Epidermal melanocyte (primary cell): ENCODE results near the gene TAF11L10.
"Not testable (repeated sequence)": the region's sequence is repeated elsewhere in the genome, so short reads cannot be mapped to it uniquely, and the experiment has no call there.

ENCODE experiments used
- DNase-seq: peaks from one replicate; pipeline ENCODE4 v3.0.0; 2011; ENCODE audit warnings: low spot score; ENCODE audit not compliant: insufficient read length

Gene TAF11L10

GRCh38 chr5:17597728-17598127 lies at the start of gene TAF11L10:
TAF11L10 (minus strand) TSS chr5:17597828.
- not testable (repeated sequence) for DNase-seq

GRCh38 chr5:17634160-17634559 lies 36.5 kb upstream of the TAF11L10 start, which contains the start of gene TAF11L14:
TAF11L14 (plus strand) TSS chr5:17634460.
- DNase-seq = no peak

- not testable (repeated sequence) for DNase-seq
These were observed 34.2 kb upstream of the TAF11L10 start, which contains the start of gene TAF11L13 for GRCh38 chr5:17631788-17632187. TAF11L13 (plus strand) TSS chr5:17632088.

GRCh38 chr5:17625686-17626085 lies 28.1 kb upstream of the TAF11L10 start:
- no peak for DNase-seq

GRCh38 chr5:17620627-17621026 lies 23.0 kb upstream of the TAF11L10 start:
- DNase-seq = no peak

- no peak for DNase-seq
These were observed 21.7 kb upstream of the TAF11L10 start for GRCh38 chr5:17619354-17619753.

- no peak for DNase-seq
These were observed 17.4 kb upstream of the TAF11L10 start for GRCh38 chr5:17614872-17615605.

- not testable (repeated sequence) for DNase-seq
These were observed 12.5 kb upstream of the TAF11L10 start, which contains the start of gene TAF11L12 for GRCh38 chr5:17610092-17610491. TAF11L12 (plus strand) TSS chr5:17610392.

GRCh38 chr5:17607461-17607860 lies 9.8 kb upstream of the TAF11L10 start:
- not testable (repeated sequence) for DNase-seq

GRCh38 chr5:17604951-17605350 lies 7.3 kb upstream of the TAF11L10 start:
- DNase-seq = no peak

- not testable (repeated sequence) for DNase-seq
These were observed 6.3 kb upstream of the TAF11L10 start, which contains the start of gene TAF11L11 for GRCh38 chr5:17603880-17604279. TAF11L11 (plus strand) TSS chr5:17604183.

GRCh38 chr5:17594255-17594654 lies 3.4 kb downstream of the TAF11L10 start, which contains the start of gene TAF11L9:
TAF11L9 (minus strand) TSS chr5:17594394.
- not testable (repeated sequence) for DNase-seq

GRCh38 chr5:17590860-17591259 lies 6.8 kb downstream of the TAF11L10 start, which contains the start of gene TAF11L8:
TAF11L8 (minus strand) TSS chr5:17590960.
- DNase-seq = not testable (repeated sequence)

- not testable (repeated sequence) for DNase-seq
These were observed 12.0 kb downstream of the TAF11L10 start, which contains the start of gene TAF11L7 for GRCh38 chr5:17585658-17586057. TAF11L7 (minus strand) TSS chr5:17585758.
